H1 (cell line): ENCODE data around the gene DOCK8. TPM values are rescaled to one million over a fixed set of nuclear protein-coding genes. Genes with fewer than 3 reads are reported as not detected.

Experiments
- CTCF ChIA-PET: fragments of 300-600 bp; sonication (Branson Sonifier 250); formaldehyde crosslinking; loops from one replicate; lab custom pipeline; 2021; ENCODE audit not compliant: partially characterized antibody; lab: Charles Lee
- POLR2A ChIA-PET: fragments of 300-600 bp; sonication (Branson Sonifier 250); formaldehyde crosslinking; loops from one replicate; lab custom pipeline; 2021; ENCODE audit warnings: inconsistent platforms; ENCODE audit not compliant: partially characterized antibody; lab: Charles Lee
- DNase-seq, 2 experiments: peaks; one replicate each; pipeline versions ENCODE4 v3.0.0 to v3.0.0-alpha.2; 2010 to 2022; ENCODE audit warnings: low spot score in 2 of 2, low read depth in 1 of 2, mixed read lengths in 1 of 2
- FAIRE-seq: peaks from 2 replicates; lab custom pipeline; 2011; peaks lifted over from hg19 to GRCh38; lab: Jason Lieb, UNC
- H2AFZ ChIP-seq: 2 replicates; pipeline ENCODE4 v1.8.1; 2012; ENCODE audit warnings: low read length, inconsistent platforms
- H2AK5ac ChIP-seq: 2 replicates; pipeline ENCODE4 v1.6.1; 2013; ENCODE audit warnings: low read depth, low read length
- H2BK120ac ChIP-seq: replicated peaks from 2 replicates; pipeline ENCODE3; 2013; ENCODE audit warnings: low read depth, low read length, inconsistent platforms
- H2BK12ac ChIP-seq: 2 replicates; pipeline ENCODE4 v1.6.1; 2013; ENCODE audit warnings: low read depth, low read length
- H2BK15ac ChIP-seq: 2 replicates; pipeline ENCODE4 v1.6.1; 2013; ENCODE audit warnings: low read length
- H2BK20ac ChIP-seq: 2 replicates; pipeline ENCODE4 v1.6.1; 2013; ENCODE audit warnings: low read length
- H2BK5ac ChIP-seq: 2 replicates; pipeline ENCODE4 v1.6.1; 2013; ENCODE audit warnings: low read depth, low read length
- H3K14ac ChIP-seq: 2 replicates; pipeline ENCODE4 v1.6.1; 2013; ENCODE audit warnings: inconsistent platforms; ENCODE audit not compliant: insufficient read length
- H3K18ac ChIP-seq: 2 replicates; pipeline ENCODE4 v1.6.1; 2013; ENCODE audit warnings: low read length; ENCODE audit errors: extremely low read depth
- H3K23ac ChIP-seq: 2 replicates; pipeline ENCODE4 v1.6.1; 2013; ENCODE audit warnings: inconsistent platforms; ENCODE audit not compliant: insufficient read length
- H3K23me2 ChIP-seq: 2 replicates; pipeline ENCODE4 v1.6.1; 2013; ENCODE audit warnings: low read depth, low read length
- H3K27ac ChIP-seq: 2 replicates; pipeline ENCODE4 v1.6.1; 2011; ENCODE audit warnings: low read depth, low read length, inconsistent platforms
- H3K27me3 ChIP-seq, 4 experiments: replicated peaks in 1 of 4; 1 replicate in 1 of 4; 2 replicates in 3 of 4; pipeline versions ENCODE4 v1.6.1 to v1.8.1; 2011 to 2013; ENCODE audit warnings: low read length in 3 of 4, mild to moderate bottlenecking in 3 of 4, inconsistent platforms in 2 of 4, mixed read lengths in 2 of 4, moderate library complexity in 1 of 4; ENCODE audit not compliant: control insufficient read depth in 3 of 4, insufficient read depth in 3 of 4; ENCODE audit errors: extremely low read depth in 1 of 4
- H3K36me3 ChIP-seq, 4 experiments: 2 replicates each; pipeline versions ENCODE4 v1.6.1 to v1.8.1; 2011 to 2013; ENCODE audit warnings: mild to moderate bottlenecking in 4 of 4, low read length in 3 of 4, moderate library complexity in 2 of 4, control low read depth in 1 of 4, inconsistent platforms in 1 of 4; ENCODE audit not compliant: insufficient read depth in 4 of 4, control insufficient read depth in 2 of 4
- H3K4ac ChIP-seq: replicated peaks from 2 replicates; pipeline ENCODE3; 2013; ENCODE audit warnings: low read length, low read depth, mixed read lengths, inconsistent platforms; ENCODE audit not compliant: insufficient read length
- H3K4me1 ChIP-seq, 4 experiments: replicated peaks in 1 of 4; 1 replicate in 1 of 4; 2 replicates in 3 of 4; pipeline versions ENCODE4 v1.6.1 to v1.8.1; 2011 to 2013; ENCODE audit warnings: low read length in 3 of 4, inconsistent platforms in 2 of 4, mixed read lengths in 1 of 4; ENCODE audit not compliant: insufficient read depth in 4 of 4, control insufficient read depth in 3 of 4
- H3K4me2 ChIP-seq, 2 experiments: 2 replicates each; pipeline versions ENCODE4 v1.6.1 to v1.8.1; 2011 to 2013; ENCODE audit warnings: low read depth in 2 of 2, low read length in 2 of 2, control low read depth in 1 of 2, inconsistent platforms in 1 of 2, mild to moderate bottlenecking in 1 of 2; ENCODE audit not compliant: insufficient read depth in 1 of 2
- H3K4me3 ChIP-seq, 4 experiments: fragments of 200-600, 300-600 bp in 1 of 4; sonication (generic), shearing (Covaris generic), sonication (Bioruptor Twin) in 1 of 4; 2 replicates each; pipeline versions ENCODE4 v1.5.1 to v1.8.1; 2011 to 2016; ENCODE audit warnings: low read length in 4 of 4, low read depth in 3 of 4, control low read depth in 2 of 4, inconsistent platforms in 2 of 4, mild to moderate bottlenecking in 2 of 4, mixed read lengths in 1 of 4, moderate library complexity in 1 of 4; ENCODE audit not compliant: insufficient read depth in 2 of 4; ENCODE audit errors: extremely low read depth in 1 of 4
- H3K56ac ChIP-seq: replicated peaks from 2 replicates; pipeline ENCODE3; 2013; ENCODE audit warnings: low read depth, mild to moderate bottlenecking, mixed read lengths, low read length, inconsistent platforms; ENCODE audit not compliant: insufficient read length
- H3K79me1 ChIP-seq: 2 replicates; pipeline ENCODE4 v1.6.1; 2013; ENCODE audit warnings: low read depth, low read length, control low read depth
- H3K79me2 ChIP-seq, 2 experiments: 2 replicates each; pipeline versions ENCODE4 v1.6.1 to v1.8.1; 2012 to 2013; ENCODE audit warnings: low read length in 2 of 2, mild to moderate bottlenecking in 2 of 2, inconsistent platforms in 1 of 2; ENCODE audit not compliant: insufficient read depth in 2 of 2, control insufficient read depth in 1 of 2
- H3K9ac ChIP-seq, 4 experiments: replicated peaks in 1 of 4; 1 replicate in 1 of 4; 2 replicates in 3 of 4; pipeline versions ENCODE4 v1.6.1 to v1.8.1; 2011 to 2013; ENCODE audit warnings: low read depth in 3 of 4, low read length in 3 of 4, control low read depth in 2 of 4, mild to moderate bottlenecking in 2 of 4, moderate library complexity in 2 of 4, inconsistent platforms in 1 of 4; ENCODE audit errors: extremely low read depth in 1 of 4
- H3K9me3 ChIP-seq, 2 experiments: 2 replicates each; pipeline versions ENCODE4 v1.6.1 to v1.8.1; 2012 to 2013; ENCODE audit warnings: mild to moderate bottlenecking in 2 of 2, moderate library complexity in 2 of 2, control low read depth in 1 of 2, inconsistent platforms in 1 of 2, low read depth in 1 of 2, low read length in 1 of 2, mixed read lengths in 1 of 2; ENCODE audit not compliant: insufficient read depth in 2 of 2
- H4K20me1 ChIP-seq, 2 experiments: replicated peaks in 1 of 2; 2 replicates each; pipeline versions ENCODE3 to v1.8.1; 2011 to 2013; ENCODE audit warnings: inconsistent platforms in 2 of 2, low read length in 2 of 2, mild to moderate bottlenecking in 1 of 2; ENCODE audit not compliant: insufficient read depth in 2 of 2, control insufficient read depth in 1 of 2
- H4K5ac ChIP-seq: 2 replicates; pipeline ENCODE4 v1.6.1; 2013; ENCODE audit warnings: low read length, low read depth, mixed read lengths, inconsistent platforms; ENCODE audit not compliant: insufficient read length
- H4K8ac ChIP-seq: 2 replicates; pipeline ENCODE4 v1.8.0; 2013; ENCODE audit warnings: mild to moderate bottlenecking, moderate library complexity, low read length, inconsistent platforms; ENCODE audit not compliant: insufficient read depth; ENCODE audit errors: extremely low read depth
- H4K91ac ChIP-seq: replicated peaks from 2 replicates; pipeline ENCODE3; 2013; ENCODE audit warnings: low read length, mixed read lengths, inconsistent platforms; ENCODE audit not compliant: insufficient read length
- BACH1 ChIP-seq: IDR thresholded peaks from 2 replicates; pipeline ENCODE4 v1.6.1; 2012; ENCODE audit warnings: low read length, improper control_type of control experiment
- EP300 ChIP-seq, 2 experiments: IDR thresholded peaks; 1 replicate in 1 of 2; 2 replicates in 1 of 2; pipeline ENCODE4 v1.6.1; 2011 to 2012; ENCODE audit warnings: low read depth in 2 of 2, low read length in 2 of 2, mild to moderate bottlenecking in 2 of 2, borderline replicate concordance in 1 of 2, inconsistent platforms in 1 of 2, moderate library complexity in 1 of 2
- KDM1A ChIP-seq: fragments of 200-600, 300-600 bp; sonication (generic); IDR thresholded peaks from 2 replicates; pipeline ENCODE4 v1.7.1; 2016; ENCODE audit warnings: mild to moderate bottlenecking, low read length, borderline replicate concordance
- KDM5A ChIP-seq: fragments of 200-600 bp; IDR thresholded peaks from 2 replicates; pipeline ENCODE4 v1.7.1; 2012; ENCODE audit warnings: mild to moderate bottlenecking, low read length, inconsistent platforms, mixed read lengths
- SAP30 ChIP-seq: fragments of 300-600 bp; sonication (generic); IDR thresholded peaks from 2 replicates; pipeline ENCODE4 v1.7.1; 2012; ENCODE audit warnings: low read length, moderate library complexity, mild to moderate bottlenecking, inconsistent platforms; ENCODE audit not compliant: insufficient read depth, insufficient replicate concordance
- TAF1 ChIP-seq: IDR thresholded peaks from 2 replicates; pipeline ENCODE4 v1.6.1; 2011; ENCODE audit warnings: mild to moderate bottlenecking, low read depth, low read length
- TBP ChIP-seq: IDR thresholded peaks from 2 replicates; pipeline ENCODE4 v1.6.1; 2011; ENCODE audit warnings: low read depth, low read length, improper control_type of control experiment
- ZNF274 ChIP-seq: IDR thresholded peaks from 2 replicates; pipeline ENCODE4 v1.7.0; 2012; ENCODE audit warnings: low read length, borderline replicate concordance; ENCODE audit errors: extremely low read depth
- WGBS, 2 experiments: shearing (Covaris generic) in 1 of 2; methylation state at CpG; one replicate each; pipeline versions ENCODE4 v1.1.6 to v1.1.7; 2013 to 2015; ENCODE audit warnings: low lambda C conversion rate in 2 of 2, mixed read lengths in 2 of 2, inconsistent platforms in 1 of 2, low coverage in 1 of 2, missing lambda C conversion rate in 1 of 2; ENCODE audit not compliant: insufficient replicate concordance in 2 of 2, insufficient coverage in 1 of 2, insufficient read length in 1 of 2; ENCODE audit errors: extremely low coverage in 1 of 2, missing lambda C conversion rate in 1 of 2; 5-methylcytosine and 5-hydroxymethylcytosine counted together
- polyA plus RNA-seq, 7 experiments: library from polyadenylated mRNA; depleted of rRNA in 3 of 7; stranded (reverse) in 5 of 7; unstranded in 2 of 7; fragments of >200 nt in 5 of 7; fragments of 200-250 nt in 2 of 7; gene quantifications; 1 replicate in 5 of 7; 2 replicates in 1 of 7; 4 replicates in 1 of 7; pipeline versions ENCODE4 v1.2.1 to v1.2.3, GENCODE V29; 2011 to 2013; ENCODE audit warnings: missing spikeins in 2 of 7, mixed read lengths in 2 of 7
- total RNA-seq: library from RNA; stranded (reverse); fragmentation: NEBNext Ultra II Directional; extraction: Animal tissue kit (Norgen Biotek cat#: 25700); gene quantifications from 2 replicates; pipeline ENCODE4 v1.2.1, GENCODE V29; 2021
- TF ChIP-seq, protein P1 (sequence below): IDR thresholded peaks from 2 replicates; pipeline ENCODE4 v1.6.1; 2012; ENCODE audit warnings: inconsistent platforms
- TF ChIP-seq, protein P2 (sequence below): IDR thresholded peaks from 2 replicates; pipeline ENCODE4 v1.6.1; 2012; ENCODE audit warnings: low read length, inconsistent platforms

DOCK8 gene
- total and polyA plus RNA-seq, 2 of the 8 experiments (the other 6 are each of a cell fraction or from before 2014, with no cell fraction given) = 0.57 to 2.0 TPM

DNA sequence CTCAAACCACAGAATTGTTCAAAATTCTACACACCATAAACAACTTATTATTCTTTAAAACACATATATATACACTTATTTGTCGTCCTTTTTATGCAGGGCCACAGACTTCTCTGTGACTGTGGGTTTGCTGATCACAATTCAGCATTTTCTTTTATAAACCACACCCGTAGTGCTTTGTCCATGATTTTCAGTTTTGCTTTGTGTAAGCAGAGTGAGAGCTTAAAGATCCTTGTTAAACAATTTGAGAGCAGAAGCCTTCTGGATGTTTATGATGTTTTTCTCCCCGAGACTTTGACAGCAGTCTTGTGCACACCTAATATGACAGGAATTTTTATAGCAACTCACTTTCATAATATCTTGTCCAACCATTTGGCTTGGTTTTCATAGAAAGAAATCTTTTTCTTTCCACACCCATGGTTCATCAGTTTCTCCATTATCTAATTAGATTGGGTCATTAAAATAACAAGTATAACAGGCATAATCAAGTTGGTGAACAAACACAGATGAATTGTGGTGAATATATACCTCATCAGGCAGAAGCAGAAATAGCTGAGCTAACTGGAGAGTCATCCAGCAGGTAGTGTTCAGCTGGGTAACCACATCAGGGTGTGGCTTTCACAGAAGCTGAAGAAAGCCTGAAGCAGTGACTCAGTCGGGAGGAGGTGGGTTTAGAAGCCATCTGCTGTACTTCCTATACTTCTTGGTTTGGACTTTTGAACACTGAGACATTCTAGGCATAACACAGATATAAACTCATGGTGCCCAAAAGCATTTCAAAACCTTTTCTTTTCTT is 232.8 kb downstream of the DOCK8 start:
- no peak overlapping the region for H3K27ac ChIP-seq
- H3K9ac ChIP-seq = no peak overlapping the region
- H3K36me3 ChIP-seq = peaks cover 0 to 3% (median 0%) of the 10 kb centered on the region in 4 experiments; a peak in 1 of 8 replicates
- H2BK15ac ChIP-seq = no peak overlapping the region
- no peak overlapping the region for H4K5ac ChIP-seq
- no peak overlapping the region for H2AK5ac ChIP-seq
- ChIA-PET POLR2A (no interaction called here), CTCF (interaction anchor here (1.6 kb wide), 1 partner anchor 36 kb away, joined by 5 read pairs; no protein-coding TSS in a partner anchor)
- no peak overlapping the region for H4K8ac ChIP-seq
- H3K14ac ChIP-seq = no peak overlapping the region
- H3K79me2 ChIP-seq = no peaks in the 10 kb centered on the region
- DNase-seq (no peak), FAIRE-seq (no peak)
- H2BK20ac ChIP-seq = no peak overlapping the region
- no peak overlapping the region for H2BK5ac ChIP-seq
- H3K23ac ChIP-seq = no peak overlapping the region
- no peak overlapping the region for H2BK12ac ChIP-seq
- no peak overlapping the region for H3K56ac ChIP-seq
- H3K18ac ChIP-seq = no peak overlapping the region
- H3K23me2 ChIP-seq = no peaks in the 10 kb centered on the region
- H3K9me3 ChIP-seq = peaks cover 2 to 7% of the 10 kb centered on the region in 2 experiments; a peak in 3 of 4 replicates
- H2BK120ac ChIP-seq = no peak overlapping the region
- H3K27me3 ChIP-seq = no peaks in the 10 kb centered on the region
- no peak overlapping the region for H2AFZ ChIP-seq
- no peak overlapping the region for H4K91ac ChIP-seq
- WGBS, 2 experiments = 79 to 100% methylated on average over 1 to 4 of the region's 4 CpGs
- H4K20me1 ChIP-seq = no peaks in the 10 kb centered on the region
- H3K4me3 ChIP-seq = no peak overlapping the region
- no peaks in the 10 kb centered on the region for H3K79me1 ChIP-seq
- no peaks in the 10 kb centered on the region; a peak in 1 of 7 replicates for H3K4me1 ChIP-seq
- no peak overlapping the region for H3K4me2 ChIP-seq
- no peak overlapping the region for H3K4ac ChIP-seq
- no peak for TF ChIP-seq SAP30
- TF ChIP-seq TBP = no peak
- no peak for TF ChIP-seq KDM5A
- no peak for TF ChIP-seq BACH1
- TF ChIP-seq EP300 (IDR thresholded peaks at IDR 0.05; ENCODE audit: borderline replicate concordance in 1 of 2, low read depth in 2 of 2, low read length in 2 of 2) = no peak
- no peak for TF ChIP-seq KDM1A
- no peak for TF ChIP-seq ZNF274
- TF ChIP-seq, protein P1, sequence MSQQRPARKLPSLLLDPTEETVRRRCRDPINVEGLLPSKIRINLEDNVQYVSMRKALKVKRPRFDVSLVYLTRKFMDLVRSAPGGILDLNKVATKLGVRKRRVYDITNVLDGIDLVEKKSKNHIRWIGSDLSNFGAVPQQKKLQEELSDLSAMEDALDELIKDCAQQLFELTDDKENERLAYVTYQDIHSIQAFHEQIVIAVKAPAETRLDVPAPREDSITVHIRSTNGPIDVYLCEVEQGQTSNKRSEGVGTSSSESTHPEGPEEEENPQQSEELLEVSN = no peak
- TF ChIP-seq, protein P2, sequence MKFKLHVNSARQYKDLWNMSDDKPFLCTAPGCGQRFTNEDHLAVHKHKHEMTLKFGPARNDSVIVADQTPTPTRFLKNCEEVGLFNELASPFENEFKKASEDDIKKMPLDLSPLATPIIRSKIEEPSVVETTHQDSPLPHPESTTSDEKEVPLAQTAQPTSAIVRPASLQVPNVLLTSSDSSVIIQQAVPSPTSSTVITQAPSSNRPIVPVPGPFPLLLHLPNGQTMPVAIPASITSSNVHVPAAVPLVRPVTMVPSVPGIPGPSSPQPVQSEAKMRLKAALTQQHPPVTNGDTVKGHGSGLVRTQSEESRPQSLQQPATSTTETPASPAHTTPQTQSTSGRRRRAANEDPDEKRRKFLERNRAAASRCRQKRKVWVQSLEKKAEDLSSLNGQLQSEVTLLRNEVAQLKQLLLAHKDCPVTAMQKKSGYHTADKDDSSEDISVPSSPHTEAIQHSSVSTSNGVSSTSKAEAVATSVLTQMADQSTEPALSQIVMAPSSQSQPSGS = no peak
- no peak for TF ChIP-seq TAF1
